HEK293T (cell line): ENCODE data around the gene EID2B.

Experiments
- CTCF ChIA-PET: fragments of 350-600 bp; formaldehyde crosslinking; extraction: SDS; loops from one replicate; lab custom pipeline; 2021; ENCODE audit warnings: antibody characterized with exemption, inconsistent platforms; lab: Yijun Ruan, JAX
- POLR2A ChIA-PET: fragments of 350-600 bp; formaldehyde crosslinking; extraction: SDS; loops from one replicate; lab custom pipeline; 2020; ENCODE audit warnings: antibody characterized with exemption, inconsistent platforms; lab: Yijun Ruan, JAX
- DNase-seq: peaks from one replicate; pipeline ENCODE4 v3.0.0; 2012; ENCODE audit warnings: mixed read lengths; ENCODE audit errors: extremely low spot score
- ARNT ChIP-seq: fragments of 450-650 bp; IDR thresholded peaks from 2 replicates; pipeline ENCODE4 v1.6.1; 2017; ENCODE audit warnings: mild to moderate bottlenecking
- BHLHE40 ChIP-seq: fragments of 450-650 bp; IDR thresholded peaks from 2 replicates; pipeline ENCODE4 v1.6.1; 2016; ENCODE audit warnings: mild to moderate bottlenecking, moderate library complexity, borderline replicate concordance
- CTBP1 ChIP-seq: fragments of 450-650 bp; IDR thresholded peaks from 2 replicates; pipeline ENCODE4 v1.6.1; 2016; ENCODE audit warnings: borderline replicate concordance
- ELF4 ChIP-seq: fragments of 450-650 bp; IDR thresholded peaks from 2 replicates; pipeline ENCODE4 v1.6.1; 2017; ENCODE audit warnings: antibody characterized with exemption
- FOXA1 ChIP-seq: fragments of 450-650 bp; IDR thresholded peaks from 2 replicates; pipeline ENCODE4 v1.6.1; 2016; ENCODE audit warnings: mild to moderate bottlenecking
- FOXK2 ChIP-seq: fragments of 450-650 bp; IDR thresholded peaks from 2 replicates; pipeline ENCODE4 v1.6.1; 2016; ENCODE audit warnings: mild to moderate bottlenecking
- FOXM1 ChIP-seq: fragments of 450-650 bp; IDR thresholded peaks from 2 replicates; pipeline ENCODE4 v1.6.1; 2017; ENCODE audit warnings: mild to moderate bottlenecking, borderline replicate concordance
- HDGF ChIP-seq: fragments of 450-650 bp; IDR thresholded peaks from 2 replicates; pipeline ENCODE4 v1.6.1; 2017; ENCODE audit warnings: antibody characterized with exemption, borderline replicate concordance
- L3MBTL2 ChIP-seq: fragments of 450-650 bp; conservative IDR thresholded peaks from 2 replicates; pipeline ENCODE4 v1.6.1; 2016; ENCODE audit warnings: mild to moderate bottlenecking
- LEF1 ChIP-seq: fragments of 450-650 bp; IDR thresholded peaks from 2 replicates; pipeline ENCODE4 v1.6.1; 2017; ENCODE audit warnings: mild to moderate bottlenecking, borderline replicate concordance
- NFRKB ChIP-seq: fragments of 450-650 bp; IDR thresholded peaks from 2 replicates; pipeline ENCODE4 v1.6.1; 2016; ENCODE audit warnings: mild to moderate bottlenecking, moderate library complexity
- PKNOX1 ChIP-seq: fragments of 450-650 bp; IDR thresholded peaks from 2 replicates; pipeline ENCODE4 v1.6.1; 2016
- SP1 ChIP-seq: fragments of 450-650 bp; IDR thresholded peaks from 2 replicates; pipeline ENCODE4 v1.6.1; 2017
- SUZ12 ChIP-seq: fragments of 450-650 bp; IDR thresholded peaks from 2 replicates; pipeline ENCODE4 v1.6.1; 2016; ENCODE audit warnings: mild to moderate bottlenecking
- TARDBP ChIP-seq: fragments of 450-650 bp; IDR thresholded peaks from 2 replicates; pipeline ENCODE4 v1.6.1; 2016
- ZNF384 ChIP-seq: fragments of 450-650 bp; IDR thresholded peaks from 2 replicates; pipeline ENCODE4 v1.6.1; 2016

The EID2B gene

GRCh38 chr19:39525205-39525604, 7.4 kb downstream of the EID2B start:
- TF ChIP-seq ZNF384 (no peak), BHLHE40 (no peak), FOXM1 (no peak)
- CTCF ChIA-PET: interaction anchor here (0.6 to 0.9 kb wide), 2 partner anchors 16 to 27 kb away, joined by 3 read pairs; no protein-coding TSS in a partner anchor
- DNase-seq: no peak
- POLR2A ChIA-PET: interaction anchor here (1.4 kb wide), 1 partner anchor 89 kb away, joined by 5 read pairs; the partner anchor contains the start of gene RPS16

- ChIA-PET CTCF (interaction anchor here (0.7 kb wide), 1 partner anchor 89 kb away, joined by 3 read pairs; the partner anchor contains the start of gene RPS16), POLR2A (no interaction called here)
- DNase-seq: no peak
- peak; percentile 48; the same call in 1 of the 2 replicates for TF ChIP-seq PKNOX1
- TF ChIP-seq ZNF384: no peak
Measured at GRCh38 chr19:39524495-39524894, 8.2 kb downstream of the EID2B start.

- CTCF ChIA-PET: interaction anchor here (0.6 kb wide), 1 partner anchor 128 kb away, joined by 4 read pairs; no protein-coding TSS in a partner anchor
- no peak for DNase-seq
- POLR2A ChIA-PET: interaction anchor here (0.9 to 1.2 kb wide), 3 partner anchors 9 to 23 kb away, joined by 3 to 5 read pairs (median 4); partner anchors contain the start of genes DLL3 and EID2B
- peak; percentile 49 for TF ChIP-seq ZNF384
- TF ChIP-seq L3MBTL2: no peak
Measured at GRCh38 chr19:39520541-39521484, 11.8 kb downstream of the EID2B start.

GRCh38 chr19:39518975-39519374, 13.7 kb downstream of the EID2B start:
- POLR2A ChIA-PET: interaction anchor here (0.6 to 1.6 kb wide), 4 partner anchors 10 to 27 kb away, joined by 3 to 5 read pairs (median 4); partner anchors contain the start of genes DLL3 and EID2B
- CTCF ChIA-PET: no interaction called here
- DNase-seq: no peak
- no peak for TF ChIP-seq SUZ12
- no peak for TF ChIP-seq FOXK2
- TF ChIP-seq L3MBTL2: no peak
- TF ChIP-seq ZNF384: no peak
- no peak for TF ChIP-seq ARNT
- no peak for TF ChIP-seq SP1
- TF ChIP-seq FOXA1: no peak

GRCh38 chr19:39518458-39518857, 14.2 kb downstream of the EID2B start:
- ChIA-PET CTCF (no interaction called here), POLR2A (interaction anchor here (0.6 to 1.6 kb wide), 4 partner anchors 9 to 28 kb away, joined by 3 to 5 read pairs (median 4); partner anchors contain the start of genes DLL3 and EID2B)
- no peak for TF ChIP-seq PKNOX1
- TF ChIP-seq L3MBTL2: no peak
- TF ChIP-seq BHLHE40: no peak
- TF ChIP-seq TARDBP: no peak
- no peak for TF ChIP-seq FOXK2
- TF ChIP-seq SUZ12: no peak
- TF ChIP-seq NFRKB: no peak
- TF ChIP-seq SP1: no peak
- no peak for TF ChIP-seq FOXM1
- TF ChIP-seq ZNF384: no peak
- TF ChIP-seq ELF4: no peak
- no peak for TF ChIP-seq FOXA1
- no peak for TF ChIP-seq HDGF
- no peak for TF ChIP-seq ARNT
- TF ChIP-seq LEF1: no peak
- no peak for TF ChIP-seq CTBP1
- no peak for DNase-seq

GRCh38 chr19:39517432-39517831, 15.2 kb downstream of the EID2B start:
- no peak for TF ChIP-seq HDGF
- TF ChIP-seq ZNF384: no peak
- no peak for TF ChIP-seq TARDBP
- TF ChIP-seq PKNOX1: no peak
- no peak for TF ChIP-seq ELF4
- ChIA-PET CTCF (no interaction called here), POLR2A (interaction anchor here (1.6 kb wide), 1 partner anchor 19 kb away, joined by 4 read pairs; the partner anchor contains the start of gene DLL3)
- DNase-seq: no peak

- TF ChIP-seq PKNOX1: no peak
- CTCF ChIA-PET: no interaction called here
- POLR2A ChIA-PET: interaction anchor here (0.8 kb wide), 1 partner anchor 80 kb away, joined by 3 read pairs; the partner anchor contains the start of gene RPS16
- no peak for DNase-seq
Measured at GRCh38 chr19:39516270-39516669, 16.4 kb downstream of the EID2B start.
